ENCODE results near the gene CASK.

GRCh38 chrX:41604177-41604576 lies 319.2 kb downstream of the CASK start:
- TF ChIP-seq POLR2A (IDR thresholded peaks at IDR 0.05; ENCODE audit: low read depth, low read length), result no peak
- no peak for TF ChIP-seq POLR2AphosphoS5 (IDR thresholded peaks at IDR 0.05; ENCODE audit: low read depth, low read length)
- no peak for TF ChIP-seq TAF1 (IDR thresholded peaks at IDR 0.05; ENCODE audit: borderline replicate concordance, low read depth, low read length)
